GM23338 (cell line): ENCODE results near the gene TJAP1. TPM values are rescaled to one million over a fixed set of nuclear protein-coding genes. Genes with fewer than 3 reads are reported as not detected.

Experiments
- ATAC-seq: fragments of 200-7000 bp; cut with Tn5 transposase; 3 replicates; pipeline ENCODE4 v1.9.1; 2020
- DNase-seq: peaks from one replicate; pipeline ENCODE4 v3.0.0-alpha.2; 2015; ENCODE audit warnings: low spot score
- H2AFZ ChIP-seq: fragments of 200-600 bp; sonication (generic); 2 replicates; pipeline ENCODE4 v1.8.0; 2016; ENCODE audit warnings: antibody characterized with exemption, mild to moderate bottlenecking, moderate library complexity
- H3F3A ChIP-seq: fragments of 200-600 bp; sonication (generic); replicated peaks from 2 replicates; pipeline ENCODE4 v1.8.0; 2017; ENCODE audit warnings: antibody characterized with exemption, mixed run types, low read depth
- H3K27ac ChIP-seq: fragments of 200-600 bp; sonication (generic); 2 replicates; pipeline ENCODE4 v1.6.1; 2016; ENCODE audit warnings: low read depth
- H3K27me3 ChIP-seq: fragments of 200-600 bp; sonication (generic); 2 replicates; pipeline ENCODE4 v1.8.0; 2016; ENCODE audit warnings: mild to moderate bottlenecking, mixed run types, moderate library complexity; ENCODE audit not compliant: insufficient read depth
- H3K36me3 ChIP-seq: fragments of 200-600 bp; sonication (generic); 2 replicates; pipeline ENCODE4 v1.8.0; 2016; ENCODE audit warnings: mild to moderate bottlenecking; ENCODE audit not compliant: insufficient read depth
- H3K4me1 ChIP-seq: fragments of 200-600 bp; sonication (generic); 2 replicates; pipeline ENCODE4 v1.8.0; 2016; ENCODE audit warnings: mild to moderate bottlenecking, moderate library complexity; ENCODE audit not compliant: insufficient read depth
- H3K4me2 ChIP-seq: fragments of 200-600 bp; sonication (generic); 2 replicates; pipeline ENCODE4 v1.7.1; 2017; ENCODE audit warnings: mixed run types
- H3K4me3 ChIP-seq: fragments of 200-600 bp; sonication (generic); 2 replicates; pipeline ENCODE4 v1.6.1; 2016; ENCODE audit warnings: mixed run types
- H3K79me2 ChIP-seq: fragments of 200-600 bp; sonication (generic); replicated peaks from 2 replicates; pipeline ENCODE4 v1.8.0; 2017; ENCODE audit warnings: mild to moderate bottlenecking; ENCODE audit not compliant: insufficient read depth
- H3K9me2 ChIP-seq: fragments of 200-600 bp; sonication (generic); 2 replicates; pipeline ENCODE4 v1.8.0; 2017; ENCODE audit not compliant: insufficient read depth
- H4K20me1 ChIP-seq: fragments of 200-600 bp; sonication (generic); replicated peaks from 2 replicates; pipeline ENCODE4 v1.8.0; 2017; ENCODE audit warnings: mild to moderate bottlenecking; ENCODE audit not compliant: insufficient read depth
- H3K27ac Mint-ChIP-seq: 2 replicates; pipeline ENCODE4 v1.8.0; 2020; ENCODE audit warnings: inconsistent platforms, mild to moderate bottlenecking, moderate library complexity, mixed read lengths
- H3K27me3 Mint-ChIP-seq: 3 replicates; pipeline ENCODE4 v1.8.0; 2022; ENCODE audit warnings: low read depth, mild to moderate bottlenecking, moderate library complexity, mixed read lengths, inconsistent platforms; ENCODE audit not compliant: insufficient read depth, poor library complexity
- H3K36me3 Mint-ChIP-seq: 3 replicates; pipeline ENCODE4 v1.8.0; 2021; ENCODE audit warnings: low read depth, mild to moderate bottlenecking, inconsistent platforms, moderate library complexity, mixed read lengths
- H3K4me1 Mint-ChIP-seq: 3 replicates; pipeline ENCODE4 v1.8.0; 2020; ENCODE audit warnings: mild to moderate bottlenecking, inconsistent platforms, mixed read lengths
- H3K4me3 Mint-ChIP-seq: 3 replicates; pipeline ENCODE4 v1.8.0; 2021; ENCODE audit warnings: moderate library complexity, mild to moderate bottlenecking, inconsistent platforms, mixed read lengths
- H3K9me3 Mint-ChIP-seq: 3 replicates; pipeline ENCODE4 v1.8.0; 2020; ENCODE audit warnings: moderate library complexity, mild to moderate bottlenecking, inconsistent platforms, mixed read lengths
- CREB1 ChIP-seq: fragments of 250-450 bp; sonication (Bioruptor Pico); IDR thresholded peaks from 2 replicates; pipeline ENCODE4 v1.5.0; 2020; ENCODE audit warnings: low read depth, mild to moderate bottlenecking, moderate library complexity
- CTCF ChIP-seq, 2 experiments: fragments of 200-600 bp in 1 of 2; sonication (generic) in 1 of 2; conservative IDR thresholded peaks; 2 replicates each; pipeline versions ENCODE4 v1.5.1 to v1.6.1; 2016 to 2017; ENCODE audit warnings: antibody characterized with exemption in 2 of 2, low read depth in 2 of 2, mild to moderate bottlenecking in 2 of 2, moderate library complexity in 1 of 2
- ETS1 ChIP-seq: IDR thresholded peaks from 2 replicates; pipeline ENCODE4 v1.6.1; 2016; ENCODE audit warnings: antibody characterized with exemption
- EZH2 ChIP-seq: fragments of 200-600 bp; sonication (generic); IDR thresholded peaks from one replicate; pipeline ENCODE4 v1.8.0; 2017; ENCODE audit warnings: antibody characterized with exemption, mild to moderate bottlenecking, low read depth; ENCODE audit not compliant: unreplicated experiment
- EZH2phosphoT487 ChIP-seq: fragments of 200-600 bp; sonication (generic); IDR thresholded peaks from one replicate; pipeline ENCODE4 v1.8.1; 2018; ENCODE audit warnings: antibody characterized with exemption; ENCODE audit not compliant: unreplicated experiment
- JUNB ChIP-seq: IDR thresholded peaks from one replicate; pipeline ENCODE4 v1.6.1; 2016; ENCODE audit warnings: antibody characterized with exemption; ENCODE audit not compliant: unreplicated experiment
- NANOG ChIP-seq: IDR thresholded peaks from 2 replicates; pipeline ENCODE4 v1.6.1; 2016; ENCODE audit warnings: antibody characterized with exemption, borderline replicate concordance
- POLR2AphosphoS5 ChIP-seq: IDR thresholded peaks from 2 replicates; pipeline ENCODE4 v1.6.1; 2016; ENCODE audit warnings: antibody characterized with exemption, low read depth
- STAT1 ChIP-seq: IDR thresholded peaks from one replicate; pipeline ENCODE4 v1.6.1; 2016; ENCODE audit warnings: antibody characterized with exemption; ENCODE audit not compliant: unreplicated experiment
- ZNF114 ChIP-seq: fragments of 250-450 bp; sonication (Bioruptor Pico); IDR thresholded peaks from 2 replicates; pipeline ENCODE4 v1.5.0; 2020; ENCODE audit warnings: mild to moderate bottlenecking, moderate library complexity
- ZNF331 ChIP-seq: fragments of 250-450 bp; sonication (Bioruptor Pico); IDR thresholded peaks from 2 replicates; pipeline ENCODE4 v1.5.0; 2020; ENCODE audit warnings: low read depth, mild to moderate bottlenecking, moderate library complexity
- ZNF462 ChIP-seq: fragments of 250-450 bp; sonication (Bioruptor Pico); IDR thresholded peaks from 2 replicates; pipeline ENCODE4 v1.5.0; 2020; ENCODE audit warnings: mild to moderate bottlenecking, moderate library complexity
- polyA plus RNA-seq: library from polyadenylated mRNA; unstranded; fragments of >200 nt; fragmentation: Nextera tagmentation; extraction: Ambion mirVana; gene quantifications from 2 replicates; pipeline ENCODE4 v1.2.1, GENCODE V29; 2016
- total RNA-seq: library from RNA; depleted of rRNA; stranded (reverse); fragments of >200 nt; shearing (Covaris generic); gene quantifications from 2 replicates; pipeline ENCODE4 v1.2.3, GENCODE V29; 2014

TJAP1 gene
- total and polyA plus RNA-seq, 2 experiments from 2014 or later = 17.6 to 34.3 TPM

- Mint-ChIP-seq H3K36me3 (peaks cover 2% of the 10 kb centered on the region; the same call in 2 of the 3 replicates), H3K9me3 (peaks cover 3% of the 10 kb centered on the region; the same call in 2 of the 3 replicates), H3K4me1 (peaks cover 11% of the 10 kb centered on the region), H3K27me3 (peaks cover 45% of the 10 kb centered on the region), H3K4me3 (no peak overlapping the region), H3K27ac (no peak overlapping the region)
- peaks cover 4% of the 10 kb centered on the region; the same call in 1 of the 2 replicates for H4K20me1 ChIP-seq
- H3K4me3 ChIP-seq = no peak overlapping the region
- H3K4me2 ChIP-seq = no peak overlapping the region
- no peak for DNase-seq
- H3K79me2 ChIP-seq = no peaks in the 10 kb centered on the region
- no peak for ATAC-seq
- TF ChIP-seq EZH2 = no peak
- TF ChIP-seq POLR2AphosphoS5 = no peak
- TF ChIP-seq ZNF114 (CRISPR knock-in tag) = no peak
- TF ChIP-seq CTCF (conservative IDR thresholded peaks at IDR 0.05; ENCODE audit: low read depth in 2 of 2) = no peak
- no peak for TF ChIP-seq CREB1
- TF ChIP-seq EZH2phosphoT487 = no peak
- no peak for TF ChIP-seq ZNF462
- TF ChIP-seq ZNF331 (CRISPR knock-in tag) = no peak
- no peak for TF ChIP-seq JUNB
- TF ChIP-seq NANOG = no peak
- no peak for TF ChIP-seq ETS1
- no peak for TF ChIP-seq STAT1
- H2AFZ ChIP-seq = no peak overlapping the region
- H3K9me2 ChIP-seq = no peaks in the 10 kb centered on the region
- H3K36me3 ChIP-seq = no peaks in the 10 kb centered on the region
- no peaks in the 10 kb centered on the region for H3K4me1 ChIP-seq
- H3K27me3 ChIP-seq = peaks cover 41% of the 10 kb centered on the region
- H3K27ac ChIP-seq = no peak overlapping the region
- 0 out of 2 replicates have a peak, but pooled peaks cover 7% of the 10 kb centered on the region for H3F3A ChIP-seq
Measured at GRCh38 chr6:43452896-43453295, 24.5 kb upstream of the TJAP1 start.
